GM21447 (cell line): ENCODE data around the gene NMD3.
"Not testable (repeated sequence)": the region's sequence is repeated elsewhere in the genome, so short reads cannot be mapped to it uniquely, and the experiment has no call there.

Experiments used
- ATAC-seq: cut with Tn5 transposase; IDR thresholded peaks from one replicate; pipeline ENCODE4 v1.9.1; 2021; ENCODE audit not compliant: unreplicated experiment

The NMD3 gene

GRCh38 chr3:161220850-161221753 is at the start of gene NMD3:
Gene NMD3 (plus strand): TSS chr3:161221311. CDS start chr3:161222014, 703 bp downstream.
- peak; percentile 99 for ATAC-seq

GRCh38 chr3:161171639-161172552 is 49.2 kb upstream of the NMD3 start:
- ATAC-seq, result no peak

GRCh38 chr3:161175506-161175905 is 45.6 kb upstream of the NMD3 start:
- no peak for ATAC-seq

- no peak for ATAC-seq
These were observed 43.1 kb upstream of the NMD3 start for GRCh38 chr3:161177991-161178390.

- ATAC-seq, result not testable (repeated sequence)
These were observed 39.7 kb upstream of the NMD3 start for GRCh38 chr3:161181371-161181770.

- ATAC-seq, result no peak
These were observed 34.1 kb upstream of the NMD3 start for GRCh38 chr3:161187046-161187445.

GRCh38 chr3:161197855-161198850 is 23.0 kb upstream of the NMD3 start:
- ATAC-seq, result no peak

- ATAC-seq, result no peak
These were observed 21.2 kb upstream of the NMD3 start for GRCh38 chr3:161199926-161200325.

GRCh38 chr3:161203485-161204098 is 17.5 kb upstream of the NMD3 start:
- peak; percentile 67 for ATAC-seq

GRCh38 chr3:161208931-161209330 is 12.2 kb upstream of the NMD3 start:
- ATAC-seq, result no peak

GRCh38 chr3:161212171-161212771 is 8.8 kb upstream of the NMD3 start:
- no peak for ATAC-seq

- ATAC-seq, result no peak
These were observed 8.2 kb upstream of the NMD3 start for GRCh38 chr3:161212906-161213305.

- no peak for ATAC-seq
These were observed 7.5 kb upstream of the NMD3 start for GRCh38 chr3:161213644-161214043.

- no peak for ATAC-seq
These were observed 5.9 kb upstream of the NMD3 start for GRCh38 chr3:161215185-161215584.

- ATAC-seq, result no peak
These were observed 3.6 kb upstream of the NMD3 start for GRCh38 chr3:161217496-161217895.

- no peak for ATAC-seq
These were observed 1.6 kb upstream of the NMD3 start for GRCh38 chr3:161219495-161219894.

GRCh38 chr3:161221806-161222600 is 892 bp downstream of the NMD3 start:
- no peak for ATAC-seq

GRCh38 chr3:161222662-161223061 is 1.6 kb downstream of the NMD3 start:
- no peak for ATAC-seq

GRCh38 chr3:161224786-161225185 is 3.7 kb downstream of the NMD3 start:
- ATAC-seq, result no peak
